AG04450 (cell line): ENCODE measurements around the gene PPP2R2C. TPM values are rescaled to one million over a fixed set of nuclear protein-coding genes. Genes with fewer than 3 reads are reported as not detected.

ENCODE experiments used
- CTCF ChIA-PET: fragments of 300-600, 350-600 bp; formaldehyde crosslinking; extraction: SDS; loops from one replicate; lab custom pipeline; 2022; ENCODE audit warnings: antibody characterized with exemption, inconsistent platforms; lab: Charles Lee
- POLR2A ChIA-PET: fragments of 350-600 bp; formaldehyde crosslinking; extraction: SDS; loops from one replicate; lab custom pipeline; 2021; ENCODE audit warnings: antibody characterized with exemption, inconsistent platforms; lab: Yijun Ruan, JAX
- DNase-seq: peaks from one replicate; pipeline ENCODE4 v3.0.0-alpha.2; 2011; ENCODE audit warnings: low read depth, low spot score
- H3K27ac ChIP-seq: one replicate; pipeline ENCODE4 v1.5.1; 2012; ENCODE audit warnings: low read depth, low read length, control low read depth
- H3K27me3 ChIP-seq: one replicate; pipeline ENCODE4 v1.6.0; 2012; ENCODE audit warnings: low read length; ENCODE audit not compliant: control insufficient read depth, insufficient read depth
- H3K4me3 ChIP-seq: 2 replicates; pipeline ENCODE4 v1.5.1; 2011; ENCODE audit warnings: mild to moderate bottlenecking, low read depth, low read length, control low read depth
- H3K9me3 ChIP-seq: 2 replicates; pipeline ENCODE4 v1.5.1; 2012; ENCODE audit warnings: low read length; ENCODE audit not compliant: control insufficient read depth, insufficient read depth
- polyA plus RNA-seq: library from polyadenylated mRNA; depleted of rRNA; stranded (reverse); fragments of >200 nt; gene quantifications from 2 replicates; pipeline ENCODE4 v1.2.3, GENCODE V29; 2011
- TF ChIP-seq, protein P1 (sequence below): IDR thresholded peaks from 2 replicates; pipeline ENCODE4 v1.5.1; 2011; ENCODE audit warnings: low read depth, low read length, control low read depth, inconsistent platforms

The PPP2R2C gene
- polyA plus RNA-seq, 1 experiment = 0.07 TPM

GRCh38 chr4:6452897-6453687, 19.3 kb downstream of the PPP2R2C start:
- no peak for DNase-seq
- H3K4me3 ChIP-seq = no peak overlapping the region
- CTCF ChIA-PET = no interaction called here
- TF ChIP-seq, protein P1, sequence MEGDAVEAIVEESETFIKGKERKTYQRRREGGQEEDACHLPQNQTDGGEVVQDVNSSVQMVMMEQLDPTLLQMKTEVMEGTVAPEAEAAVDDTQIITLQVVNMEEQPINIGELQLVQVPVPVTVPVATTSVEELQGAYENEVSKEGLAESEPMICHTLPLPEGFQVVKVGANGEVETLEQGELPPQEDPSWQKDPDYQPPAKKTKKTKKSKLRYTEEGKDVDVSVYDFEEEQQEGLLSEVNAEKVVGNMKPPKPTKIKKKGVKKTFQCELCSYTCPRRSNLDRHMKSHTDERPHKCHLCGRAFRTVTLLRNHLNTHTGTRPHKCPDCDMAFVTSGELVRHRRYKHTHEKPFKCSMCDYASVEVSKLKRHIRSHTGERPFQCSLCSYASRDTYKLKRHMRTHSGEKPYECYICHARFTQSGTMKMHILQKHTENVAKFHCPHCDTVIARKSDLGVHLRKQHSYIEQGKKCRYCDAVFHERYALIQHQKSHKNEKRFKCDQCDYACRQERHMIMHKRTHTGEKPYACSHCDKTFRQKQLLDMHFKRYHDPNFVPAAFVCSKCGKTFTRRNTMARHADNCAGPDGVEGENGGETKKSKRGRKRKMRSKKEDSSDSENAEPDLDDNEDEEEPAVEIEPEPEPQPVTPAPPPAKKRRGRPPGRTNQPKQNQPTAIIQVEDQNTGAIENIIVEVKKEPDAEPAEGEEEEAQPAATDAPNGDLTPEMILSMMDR = no peak
- H3K27ac ChIP-seq = no peak overlapping the region
- H3K27me3 ChIP-seq = no peaks in the 10 kb centered on the region
- H3K9me3 ChIP-seq = no peaks in the 10 kb centered on the region; the same call in 1 of the 2 replicates
- POLR2A ChIA-PET = interaction anchor here (0.6 kb wide), 1 partner anchor 40 kb away, joined by 4 read pairs; no protein-coding TSS in a partner anchor

GRCh38 chr4:6452116-6452896, 20.1 kb downstream of the PPP2R2C start:
- no peak overlapping the region for H3K27ac ChIP-seq
- TF ChIP-seq, protein P1 = no peak
- H3K4me3 ChIP-seq = no peak overlapping the region
- ChIA-PET POLR2A (interaction anchor here (0.6 kb wide), 1 partner anchor 39 kb away, joined by 4 read pairs; no protein-coding TSS in a partner anchor), CTCF (no interaction called here)
- DNase-seq = no peak
- H3K9me3 ChIP-seq = no peaks in the 10 kb centered on the region; the same call in 1 of the 2 replicates
- no peaks in the 10 kb centered on the region for H3K27me3 ChIP-seq

DNA sequence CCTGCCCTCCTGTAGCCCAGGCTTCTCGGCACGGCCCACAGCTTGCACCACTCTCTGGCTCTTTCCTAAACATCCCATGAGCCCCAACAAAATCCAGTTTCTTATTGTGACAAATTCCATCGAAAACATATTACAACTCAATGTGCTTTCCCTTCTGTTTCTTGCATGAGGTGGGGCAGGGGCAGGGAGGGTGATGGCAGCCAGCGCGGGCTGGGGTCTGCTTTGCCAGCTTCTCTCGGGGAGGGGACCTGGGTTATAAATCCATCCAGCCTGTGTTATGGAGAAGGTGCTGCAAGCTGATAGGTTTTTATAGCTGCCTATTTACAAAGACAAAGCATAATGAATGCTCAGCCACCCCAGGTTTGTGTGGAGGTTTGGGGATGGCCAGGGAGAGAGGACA, 21.1 kb downstream of the PPP2R2C start:
- no peak for DNase-seq
- Histone ChIP-seq H3K9me3 (no peaks in the 10 kb centered on the region; the same call in 1 of the 2 replicates), H3K27ac (no peak overlapping the region), H3K27me3 (no peaks in the 10 kb centered on the region), H3K4me3 (no peak overlapping the region)
- POLR2A ChIA-PET = no interaction called here
- TF ChIP-seq, protein P1 = no peak
- CTCF ChIA-PET = no interaction called here

DNA sequence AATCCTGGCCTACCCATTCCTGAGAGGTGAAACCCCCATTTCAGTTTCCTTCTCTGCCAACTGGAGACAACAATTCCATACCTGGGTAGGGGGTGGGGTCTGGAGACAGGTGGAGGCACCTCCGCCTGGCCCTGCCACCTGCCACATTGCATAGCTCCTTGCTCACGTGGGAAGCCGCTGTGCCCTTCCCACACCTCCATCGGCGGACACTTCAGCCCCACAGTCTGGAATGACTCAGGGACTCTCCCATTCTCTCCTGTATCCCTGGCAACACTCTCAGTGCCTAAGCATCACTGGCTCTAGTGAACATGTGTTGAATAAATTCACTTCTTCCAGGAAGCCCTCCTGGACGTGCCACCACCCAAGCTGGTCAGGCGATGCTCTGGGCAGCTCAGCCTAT, 21.7 kb downstream of the PPP2R2C start:
- TF ChIP-seq, protein P1 = no peak
- CTCF ChIA-PET = no interaction called here
- DNase-seq = no peak
- Histone ChIP-seq H3K27me3 (no peaks in the 10 kb centered on the region), H3K9me3 (no peaks in the 10 kb centered on the region; the same call in 1 of the 2 replicates), H3K4me3 (no peak overlapping the region), H3K27ac (no peak overlapping the region)
- POLR2A ChIA-PET = no interaction called here
